ENCODE measurements around the gene SST. TPM values are rescaled to one million over a fixed set of nuclear protein-coding genes. Genes with fewer than 3 reads are reported as not detected.

SST gene
- total and polyA plus RNA-seq, 12 donors: 0.23 TPM; not detected in 11

DNA sequence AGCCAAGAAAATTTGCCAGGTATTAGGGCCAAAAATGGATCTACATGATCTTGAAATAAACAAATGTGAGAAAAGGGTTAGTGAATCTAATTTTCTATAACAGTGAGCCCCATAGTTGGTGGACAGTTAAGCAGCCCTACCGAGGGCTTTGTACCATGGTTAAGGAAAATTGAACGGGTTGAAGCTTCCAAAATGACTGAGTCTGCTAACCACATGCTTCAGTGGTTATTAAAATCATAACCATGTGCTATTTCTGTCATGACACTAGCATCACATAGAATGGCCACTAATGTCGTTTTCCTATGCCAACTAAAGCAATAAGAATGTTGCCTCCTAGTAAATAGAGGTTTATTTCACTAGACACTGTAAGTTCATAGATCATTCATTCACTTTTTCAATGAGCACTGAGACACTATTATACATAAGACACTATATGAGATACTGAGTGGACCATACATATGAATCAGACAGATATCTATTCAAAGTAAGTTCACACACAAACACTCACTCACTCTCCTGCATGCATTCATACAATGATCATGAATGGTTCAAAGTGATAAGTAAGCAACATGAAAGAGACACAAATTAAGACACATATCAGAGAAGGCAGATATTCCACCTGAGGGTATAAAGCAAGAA, 4.3 kb downstream of the SST start:
- H3K4me3 ChIP-seq: no peak overlapping the region
- DNase-seq (no peak), ATAC-seq (no peak)
- H3K27me3 ChIP-seq: peaks cover 0 to 48% (median 32%) of the 10 kb centered on the region in 7 donors
- H3K4me1 ChIP-seq: peaks cover 0 to 7% (median 0%) of the 10 kb centered on the region in 9 donors
- H3K36me3 ChIP-seq: no peaks in the 10 kb centered on the region
- WGBS, 2 donors: 74 to 76% methylated on average over 3 of the region's 3 CpGs
- no peak overlapping the region for H3K27ac ChIP-seq
- TF ChIP-seq, protein P1, sequence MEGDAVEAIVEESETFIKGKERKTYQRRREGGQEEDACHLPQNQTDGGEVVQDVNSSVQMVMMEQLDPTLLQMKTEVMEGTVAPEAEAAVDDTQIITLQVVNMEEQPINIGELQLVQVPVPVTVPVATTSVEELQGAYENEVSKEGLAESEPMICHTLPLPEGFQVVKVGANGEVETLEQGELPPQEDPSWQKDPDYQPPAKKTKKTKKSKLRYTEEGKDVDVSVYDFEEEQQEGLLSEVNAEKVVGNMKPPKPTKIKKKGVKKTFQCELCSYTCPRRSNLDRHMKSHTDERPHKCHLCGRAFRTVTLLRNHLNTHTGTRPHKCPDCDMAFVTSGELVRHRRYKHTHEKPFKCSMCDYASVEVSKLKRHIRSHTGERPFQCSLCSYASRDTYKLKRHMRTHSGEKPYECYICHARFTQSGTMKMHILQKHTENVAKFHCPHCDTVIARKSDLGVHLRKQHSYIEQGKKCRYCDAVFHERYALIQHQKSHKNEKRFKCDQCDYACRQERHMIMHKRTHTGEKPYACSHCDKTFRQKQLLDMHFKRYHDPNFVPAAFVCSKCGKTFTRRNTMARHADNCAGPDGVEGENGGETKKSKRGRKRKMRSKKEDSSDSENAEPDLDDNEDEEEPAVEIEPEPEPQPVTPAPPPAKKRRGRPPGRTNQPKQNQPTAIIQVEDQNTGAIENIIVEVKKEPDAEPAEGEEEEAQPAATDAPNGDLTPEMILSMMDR (IDR thresholded peaks at IDR 0.05): no peak
- no peaks in the 10 kb centered on the region for H3K9me3 ChIP-seq
- intact Hi-C loops (cut with DNase I): no loop called here

DNA sequence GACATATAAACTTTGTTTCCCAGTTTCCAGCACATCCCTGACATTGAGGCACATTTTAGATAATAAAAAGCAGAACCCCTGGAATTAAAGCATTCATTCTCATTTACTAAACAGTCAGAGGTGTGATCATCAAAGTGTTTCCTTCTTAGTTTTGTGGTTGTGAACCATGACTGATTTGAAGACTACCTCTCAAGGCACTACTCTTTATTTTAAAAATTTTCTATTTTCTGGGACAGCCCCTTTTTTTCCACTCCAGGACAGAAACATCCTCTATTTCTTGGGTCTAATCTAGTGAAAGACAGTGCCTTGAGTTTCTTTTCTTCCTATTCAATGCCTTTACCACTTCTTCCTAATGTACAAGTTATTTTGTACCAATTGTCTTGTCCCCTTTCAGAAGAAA, 5.2 kb downstream of the SST start:
- no peak overlapping the region for H3K4me3 ChIP-seq
- TF ChIP-seq, protein P1 (IDR thresholded peaks at IDR 0.05): no peak
- no peak for DNase-seq
- H3K4me1 ChIP-seq: peaks cover 0 to 7% (median 0%) of the 10 kb centered on the region in 9 donors
- ATAC-seq: no peak
- peaks cover 0 to 40% (median 24%) of the 10 kb centered on the region in 7 donors for H3K27me3 ChIP-seq
- H3K36me3 ChIP-seq: no peaks in the 10 kb centered on the region
- H3K27ac ChIP-seq: no peak overlapping the region
- intact Hi-C loops (cut with DNase I): no loop called here
- H3K9me3 ChIP-seq: no peaks in the 10 kb centered on the region

DNA sequence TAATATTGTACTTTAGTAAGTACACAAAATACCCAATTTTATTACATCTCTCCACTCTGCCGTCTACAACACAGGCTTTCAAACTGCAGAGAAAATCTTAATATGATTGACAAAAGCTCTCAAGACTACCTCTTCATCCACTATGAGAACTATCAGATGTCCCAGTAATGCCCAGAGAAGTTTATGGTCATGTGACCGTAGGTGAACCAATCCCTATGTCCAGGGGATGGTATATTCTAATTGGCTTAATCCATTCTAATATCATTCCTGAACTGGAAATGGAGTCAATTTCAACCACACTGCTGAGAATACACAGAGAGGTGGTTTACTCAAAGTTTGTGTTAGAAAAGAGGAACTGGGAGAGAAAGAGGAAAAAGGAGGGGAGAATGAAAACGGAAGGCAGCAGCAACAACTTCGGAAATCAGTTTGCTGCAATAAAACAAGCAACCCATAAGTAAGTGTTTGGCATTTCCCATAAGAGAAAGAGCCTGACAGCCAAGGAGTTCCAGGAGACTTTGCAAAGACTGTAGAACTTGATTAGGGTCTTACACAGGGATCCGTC, 7.3 kb downstream of the SST start:
- no peak overlapping the region for H3K4me3 ChIP-seq
- H3K9me3 ChIP-seq: no peaks in the 10 kb centered on the region
- ATAC-seq (no peak), DNase-seq (no peak)
- intact Hi-C loops (cut with DNase I): no loop called here
- H3K4me1 ChIP-seq: peaks cover 0 to 7% (median 0%) of the 10 kb centered on the region in 9 donors
- 78 to 88% methylated on average over 5 of the region's 5 CpGs for WGBS, 2 donors
- no peak overlapping the region for H3K27ac ChIP-seq
- TF ChIP-seq, protein P1 (IDR thresholded peaks at IDR 0.05): no peak
- no peaks in the 10 kb centered on the region for H3K36me3 ChIP-seq
- peaks cover 0 to 22% (median 14%) of the 10 kb centered on the region in 7 donors for H3K27me3 ChIP-seq

- Histone ChIP-seq H3K4me3 (no peak overlapping the region), H3K36me3 (no peaks in the 10 kb centered on the region), H3K27ac (no peak overlapping the region), H3K9me3 (no peaks in the 10 kb centered on the region), H3K27me3 (peaks cover 0 to 10% (median 3%) of the 10 kb centered on the region in 7 donors), H3K4me1 (peaks cover 0 to 7% (median 0%) of the 10 kb centered on the region in 9 donors)
- DNase-seq (no peak), ATAC-seq (no peak)
- intact Hi-C loops (cut with DNase I): no loop called here
- TF ChIP-seq, protein P1 (IDR thresholded peaks at IDR 0.05): no peak
Measured at GRCh38 chr3:187661267-187661666, 8.9 kb downstream of the SST start.

Measured in heart right ventricle (tissue), 16 donors.